Measurements from ENCODE around the gene C22orf15.

The C22orf15 gene

GRCh38 chr22:23773483-23774113 lies 10.8 kb downstream of the C22orf15 start:
- no peak for DNase-seq

- no peak for DNase-seq
These were observed 11.5 kb downstream of the C22orf15 start for GRCh38 chr22:23774114-23774921.

- no peak for DNase-seq
These were observed 12.2 kb downstream of the C22orf15 start for GRCh38 chr22:23774922-23775436.

GRCh38 chr22:23775779-23776375 lies 13.1 kb downstream of the C22orf15 start:
- no peak for DNase-seq

GRCh38 chr22:23777776-23778576 lies 15.2 kb downstream of the C22orf15 start:
- DNase-seq: no peak

GRCh38 chr22:23778577-23778900 lies 15.7 kb downstream of the C22orf15 start:
- no peak for DNase-seq

- no peak for DNase-seq
These were observed 16.3 kb downstream of the C22orf15 start for GRCh38 chr22:23779083-23779482.

GRCh38 chr22:23779731-23780130 lies 16.9 kb downstream of the C22orf15 start:
- DNase-seq: no peak

GRCh38 chr22:23780146-23780748 lies 17.5 kb downstream of the C22orf15 start:
- DNase-seq: no peak

GRCh38 chr22:23781065-23781464 lies 18.3 kb downstream of the C22orf15 start:
- DNase-seq: no peak

GRCh38 chr22:23781511-23782183 lies 18.9 kb downstream of the C22orf15 start:
- peak in 1 of 2 experiments; percentile 48 for DNase-seq

- no peak for DNase-seq
These were observed 19.5 kb downstream of the C22orf15 start for GRCh38 chr22:23782252-23782651.

GRCh38 chr22:23782703-23783102 lies 19.9 kb downstream of the C22orf15 start:
- DNase-seq: no peak

GRCh38 chr22:23783265-23784150 lies 20.7 kb downstream of the C22orf15 start:
- DNase-seq: no peak

GRCh38 chr22:23784215-23784732 lies 21.5 kb downstream of the C22orf15 start:
- no peak for DNase-seq

GRCh38 chr22:23786261-23786710 lies 23.5 kb downstream of the C22orf15 start:
- DNase-seq: no peak

GRCh38 chr22:23786752-23787599 lies 24.2 kb downstream of the C22orf15 start, which contains the start of gene SMARCB1:
Gene SMARCB1, plus strand, starts transcription at chr22:23786966. Its CDS starts 204 bp downstream, at chr22:23787170.
- peak; percentile 79 to 93 for DNase-seq

GRCh38 chr22:23787600-23787896 lies 24.8 kb downstream of the C22orf15 start:
- no peak for DNase-seq

- DNase-seq: no peak
These were observed 25.1 kb downstream of the C22orf15 start for GRCh38 chr22:23787910-23788309.

- no peak for DNase-seq
These were observed 26.3 kb downstream of the C22orf15 start for GRCh38 chr22:23789121-23789520.

Measured in NCI-H446 (cell line).